A172 (cell line): ENCODE data around the gene CLDN17. TPM values are rescaled to one million over a fixed set of nuclear protein-coding genes. Genes with fewer than 3 reads are reported as not detected.

ENCODE experiments used
- DNase-seq: peaks from one replicate; pipeline ENCODE4 v3.0.0-alpha.2; 2015; ENCODE audit warnings: low spot score
- total RNA-seq: library from RNA; depleted of rRNA; stranded (reverse); fragments of >200 nt; shearing (Covaris generic); gene quantifications from 2 replicates; pipeline ENCODE4 v1.2.3, GENCODE V29; 2014; rRNA removed

The CLDN17 gene
- total RNA-seq, 1 experiment from 2014 or later: not detected

- DNase-seq: no peak
These were observed 49.0 kb downstream of the CLDN17 start for GRCh38 chr21:30117631-30118030.

- DNase-seq: no peak
These were observed 50.1 kb downstream of the CLDN17 start for GRCh38 chr21:30116479-30116878.

Other genes with a start within 250 kb of the CLDN17 start
- gene GRIK1, start 226.8 kb downstream of the CLDN17 start, total RNA-seq: not detected in 2 replicates
- gene CLDN8, start 49.3 kb upstream of the CLDN17 start, total RNA-seq: not detected in 2 replicates
- not detected in 2 replicates for gene KRTAP24-1, start 116.1 kb upstream of the CLDN17 start, total RNA-seq
- gene KRTAP25-1, start 122.7 kb upstream of the CLDN17 start, total RNA-seq: not detected in 2 replicates
- gene KRTAP26-1, start 153.5 kb upstream of the CLDN17 start, total RNA-seq: not detected in 2 replicates
- gene KRTAP27-1, start 170.9 kb upstream of the CLDN17 start, total RNA-seq: not detected in 2 replicates
- not detected in 2 replicates for gene KRTAP23-1, start 181.8 kb upstream of the CLDN17 start, total RNA-seq
- gene KRTAP13-2, start 205.5 kb upstream of the CLDN17 start, total RNA-seq: not detected in 2 replicates
- not detected in 2 replicates for gene KRTAP13-1, start 229.2 kb upstream of the CLDN17 start, total RNA-seq